Bronchial epithelial cell (primary cell): Measurements from ENCODE around the gene ANKRD7. TPM values are rescaled to one million over a fixed set of nuclear protein-coding genes. Genes with fewer than 3 reads are reported as not detected.

Experiments used
- DNase-seq: peaks from one replicate; pipeline ENCODE4 v3.0.0-alpha.2; 2010; ENCODE audit warnings: low read depth
- FAIRE-seq: peaks from 2 replicates; lab custom pipeline; 2011; peaks lifted over from hg19 to GRCh38; lab: Jason Lieb, UNC
- H3K27me3 ChIP-seq: 2 replicates; pipeline ENCODE4 v1.5.1; 2011; ENCODE audit warnings: low read length; ENCODE audit not compliant: control insufficient read depth, insufficient read depth
- H3K36me3 ChIP-seq: 2 replicates; pipeline ENCODE4 v1.5.1; 2011; ENCODE audit warnings: low read length; ENCODE audit not compliant: control insufficient read depth, insufficient read depth
- H3K4me3 ChIP-seq: 2 replicates; pipeline ENCODE4 v1.5.1; 2011; ENCODE audit warnings: mild to moderate bottlenecking, low read depth, low read length, control low read depth
- total RNA-seq: library from RNA; depleted of rRNA; stranded (reverse); fragments of >200 nt; gene quantifications from 2 replicates; pipeline ENCODE4 v1.2.1, GENCODE V29; 2014
- TF ChIP-seq, protein P1 (sequence below): IDR thresholded peaks from 2 replicates; pipeline ENCODE4 v1.5.1; 2011; ENCODE audit warnings: mild to moderate bottlenecking, moderate library complexity, low read length, control low read depth, inconsistent platforms; ENCODE audit not compliant: insufficient read depth, severe bottlenecking

The ANKRD7 gene, protein sequence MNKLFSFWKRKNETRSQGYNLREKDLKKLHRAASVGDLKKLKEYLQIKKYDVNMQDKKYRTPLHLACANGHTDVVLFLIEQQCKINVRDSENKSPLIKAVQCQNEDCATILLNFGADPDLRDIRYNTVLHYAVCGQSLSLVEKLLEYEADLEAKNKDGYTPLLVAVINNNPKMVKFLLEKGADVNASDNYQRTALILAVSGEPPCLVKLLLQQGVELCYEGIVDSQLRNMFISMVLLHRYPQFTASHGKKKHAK
- 0.26 TPM in 2 replicates for total RNA-seq

DNA sequence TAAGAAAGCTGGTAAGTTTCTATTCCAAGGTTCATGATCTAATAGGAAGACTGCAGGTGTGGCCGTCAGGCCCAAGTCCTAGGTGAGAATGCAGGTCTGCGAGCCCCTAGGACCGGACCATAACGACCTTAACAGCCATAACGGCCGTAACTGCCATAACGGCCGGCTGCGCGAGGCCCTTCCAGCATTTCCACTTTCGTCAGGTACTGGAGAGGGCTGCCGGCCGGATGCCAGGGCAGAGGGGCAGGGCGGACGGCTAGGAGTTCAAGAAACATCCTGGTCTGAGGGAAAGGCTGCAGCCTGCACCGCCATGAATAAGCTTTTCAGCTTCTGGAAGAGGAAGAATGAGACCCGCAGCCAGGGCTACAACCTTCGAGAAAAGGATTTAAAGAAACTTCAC lies at the start of gene ANKRD7:
Gene ANKRD7 (plus strand): TSS at position 184 of the 400 bp plus-strand sequence. CDS start 127 bp downstream, at position 311.
- Histone ChIP-seq H3K36me3 (no peaks in the 10 kb centered on the region), H3K27me3 (no peaks in the 10 kb centered on the region), H3K4me3 (no peak within 1 kb of the TSS)
- DNase-seq, result no peak
- TF ChIP-seq, protein P1, sequence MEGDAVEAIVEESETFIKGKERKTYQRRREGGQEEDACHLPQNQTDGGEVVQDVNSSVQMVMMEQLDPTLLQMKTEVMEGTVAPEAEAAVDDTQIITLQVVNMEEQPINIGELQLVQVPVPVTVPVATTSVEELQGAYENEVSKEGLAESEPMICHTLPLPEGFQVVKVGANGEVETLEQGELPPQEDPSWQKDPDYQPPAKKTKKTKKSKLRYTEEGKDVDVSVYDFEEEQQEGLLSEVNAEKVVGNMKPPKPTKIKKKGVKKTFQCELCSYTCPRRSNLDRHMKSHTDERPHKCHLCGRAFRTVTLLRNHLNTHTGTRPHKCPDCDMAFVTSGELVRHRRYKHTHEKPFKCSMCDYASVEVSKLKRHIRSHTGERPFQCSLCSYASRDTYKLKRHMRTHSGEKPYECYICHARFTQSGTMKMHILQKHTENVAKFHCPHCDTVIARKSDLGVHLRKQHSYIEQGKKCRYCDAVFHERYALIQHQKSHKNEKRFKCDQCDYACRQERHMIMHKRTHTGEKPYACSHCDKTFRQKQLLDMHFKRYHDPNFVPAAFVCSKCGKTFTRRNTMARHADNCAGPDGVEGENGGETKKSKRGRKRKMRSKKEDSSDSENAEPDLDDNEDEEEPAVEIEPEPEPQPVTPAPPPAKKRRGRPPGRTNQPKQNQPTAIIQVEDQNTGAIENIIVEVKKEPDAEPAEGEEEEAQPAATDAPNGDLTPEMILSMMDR, result no peak
- no peak for FAIRE-seq

DNA sequence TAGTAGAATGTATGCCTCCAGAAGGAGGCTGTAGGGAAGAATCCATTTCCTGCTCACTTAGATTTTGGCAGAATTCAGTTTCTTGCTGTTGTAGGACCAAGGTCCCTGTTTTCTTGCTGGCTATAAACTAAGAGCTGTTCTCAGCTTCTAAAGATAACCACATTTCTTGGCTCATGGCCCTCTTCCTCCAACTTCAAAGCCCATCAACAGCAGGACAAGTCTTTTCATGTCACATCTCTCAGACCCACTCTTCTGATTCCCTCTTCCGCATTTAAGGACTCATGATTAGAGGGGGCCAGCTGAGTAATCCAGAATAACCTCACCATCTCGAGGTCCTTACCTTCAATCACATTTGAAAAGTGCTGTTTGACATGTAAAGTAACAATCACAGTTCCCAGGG lies 48.8 kb upstream of the ANKRD7 start:
- FAIRE-seq (no peak), DNase-seq (peak; percentile 64)
- no peak overlapping the region for H3K4me3 ChIP-seq
- no peaks in the 10 kb centered on the region for H3K36me3 ChIP-seq
- no peaks in the 10 kb centered on the region for H3K27me3 ChIP-seq
- TF ChIP-seq, protein P1, result no peak

DNA sequence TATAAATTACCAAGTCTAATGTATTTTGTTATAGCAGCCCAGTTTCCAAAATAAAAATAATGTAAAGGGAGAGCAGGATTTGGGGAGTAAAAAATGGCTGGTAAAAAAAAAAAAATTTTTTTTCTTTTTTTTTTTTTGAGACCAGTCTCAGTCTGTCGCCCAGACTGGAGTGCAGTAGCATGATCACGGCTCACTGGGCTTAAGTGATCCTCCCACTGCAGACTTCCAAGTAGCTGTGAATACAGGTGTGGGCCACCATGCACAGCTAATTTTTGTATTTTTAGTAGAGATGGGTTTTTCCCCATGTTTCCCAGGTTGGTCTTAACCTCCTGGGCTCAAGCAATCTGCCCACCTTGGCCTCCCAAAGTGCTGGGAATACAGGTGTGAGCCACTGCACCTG lies 45.3 kb upstream of the ANKRD7 start:
- H3K4me3 ChIP-seq, result no peak overlapping the region
- DNase-seq, result no peak
- no peaks in the 10 kb centered on the region for H3K27me3 ChIP-seq
- FAIRE-seq, result no peak
- TF ChIP-seq, protein P1, result no peak
- H3K36me3 ChIP-seq, result no peaks in the 10 kb centered on the region

DNA sequence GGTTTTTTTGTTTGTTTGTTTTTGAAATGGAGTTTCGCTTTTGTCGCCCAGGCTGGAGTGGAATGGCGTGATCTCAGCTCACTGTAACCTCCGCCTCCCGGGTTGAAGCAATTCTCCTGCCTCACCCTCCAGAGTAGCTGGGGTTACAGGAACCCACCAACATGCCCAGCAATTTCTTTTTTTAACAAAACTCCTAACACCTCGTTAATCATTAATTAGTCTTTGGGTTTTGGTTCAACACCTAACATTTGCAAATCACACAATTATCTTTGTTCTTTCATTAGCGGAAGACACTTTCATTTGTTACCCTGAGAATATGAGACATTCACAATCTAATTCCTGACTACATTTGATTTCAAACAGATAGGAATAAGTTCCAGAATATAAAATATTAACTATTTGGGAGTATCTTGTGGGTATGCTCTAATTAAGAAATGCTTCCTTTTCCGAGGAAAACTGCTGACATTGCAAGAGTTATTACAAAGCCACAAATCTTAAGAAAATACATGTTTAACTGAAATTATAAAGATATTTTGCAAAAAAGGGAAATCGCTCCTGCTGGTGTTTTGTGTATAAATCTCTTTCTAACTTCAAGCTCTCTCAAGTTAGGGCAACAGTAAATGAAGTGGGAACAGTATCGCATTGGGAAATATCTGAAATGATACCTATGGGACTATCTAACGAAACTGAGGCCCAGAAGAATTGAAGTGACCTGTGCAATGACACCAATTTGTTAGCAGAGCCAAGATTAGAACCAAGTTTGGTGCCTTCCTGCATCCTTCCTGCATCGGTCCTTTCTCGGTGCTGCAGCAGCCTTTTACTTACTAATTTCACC lies 41.7 kb upstream of the ANKRD7 start:
- TF ChIP-seq, protein P1, result no peak
- Histone ChIP-seq H3K4me3 (peak overlapping the region; percentile 68), H3K36me3 (no peaks in the 10 kb centered on the region), H3K27me3 (no peaks in the 10 kb centered on the region)
- FAIRE-seq, result no peak
- no peak for DNase-seq

DNA sequence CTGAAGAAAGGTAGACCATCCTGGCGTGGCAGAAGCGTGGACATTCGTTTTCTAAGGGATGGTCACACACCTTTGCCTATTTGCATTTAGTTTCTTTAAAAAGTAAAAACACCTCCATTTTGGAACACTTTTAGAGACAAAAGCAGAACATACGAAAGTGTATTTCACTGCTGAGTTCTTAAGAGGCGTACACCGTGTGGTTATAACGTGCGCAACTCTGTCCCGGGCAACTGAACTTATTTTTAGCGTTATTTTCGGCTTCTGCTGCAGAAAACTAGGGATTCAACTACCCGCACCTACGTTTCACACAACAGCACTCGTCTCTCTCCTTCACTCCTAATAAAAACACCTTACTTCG lies 41.1 kb upstream of the ANKRD7 start:
- Histone ChIP-seq H3K36me3 (no peaks in the 10 kb centered on the region), H3K27me3 (no peaks in the 10 kb centered on the region), H3K4me3 (peak overlapping the region; percentile 68)
- peak; percentile 11 for DNase-seq
- no peak for FAIRE-seq
- TF ChIP-seq, protein P1, result no peak
